ENCODE data around the gene NEDD4L. TPM values are rescaled to one million over a fixed set of nuclear protein-coding genes. Genes with fewer than 3 reads are reported as not detected.

The NEDD4L gene
- total RNA-seq, 1 donor from 2014 or later = 93.9 TPM

DNA sequence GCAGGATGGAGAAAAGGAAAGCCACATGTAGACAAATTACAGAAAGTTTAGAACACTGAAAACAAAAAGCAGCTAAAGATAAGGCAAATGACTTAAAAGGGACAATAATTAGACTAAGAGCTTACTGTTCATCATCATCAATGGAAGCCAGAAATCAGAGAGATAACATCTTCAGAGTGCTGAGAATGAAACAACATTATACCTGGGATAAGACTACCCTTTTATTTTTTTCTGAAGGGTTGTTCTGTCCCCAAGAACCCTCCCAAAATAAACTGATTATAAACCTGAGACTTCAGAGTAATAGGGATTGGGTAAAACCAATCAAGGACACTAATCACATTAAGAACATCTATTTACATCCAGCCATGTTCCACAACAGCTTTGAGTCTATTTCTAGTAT, 6.9 kb upstream of the NEDD4L start:
- Mint-ChIP-seq H3K4me3 (ENCODE audit: unreplicated experiment) (no peak overlapping the region), H3K9me3 (ENCODE audit: unreplicated experiment) (no peaks in the 10 kb centered on the region), H3K36me3 (ENCODE audit: low read depth, unreplicated experiment) (no peaks in the 10 kb centered on the region), H3K27ac (ENCODE audit: unreplicated experiment) (no peak overlapping the region), H3K4me1 (ENCODE audit: low read depth, unreplicated experiment) (no peaks in the 10 kb centered on the region), H3K27me3 (ENCODE audit: low read depth, unreplicated experiment) (peaks cover 4% of the 10 kb centered on the region)
- no peak overlapping the region for H3K9ac ChIP-seq (ENCODE audit: low read length)
- no peak overlapping the region for H2AFZ ChIP-seq (ENCODE audit: low read depth, low read length)
- H3K9me3 ChIP-seq (ENCODE audit: insufficient read depth, low read depth, low read length) = no peaks in the 10 kb centered on the region
- no peak overlapping the region for H3K4me3 ChIP-seq (ENCODE audit: insufficient read depth, low read depth, low read length)
- no peaks in the 10 kb centered on the region for H3K4me1 ChIP-seq (ENCODE audit: insufficient read depth, low read length)
- TF ChIP-seq, protein P1, sequence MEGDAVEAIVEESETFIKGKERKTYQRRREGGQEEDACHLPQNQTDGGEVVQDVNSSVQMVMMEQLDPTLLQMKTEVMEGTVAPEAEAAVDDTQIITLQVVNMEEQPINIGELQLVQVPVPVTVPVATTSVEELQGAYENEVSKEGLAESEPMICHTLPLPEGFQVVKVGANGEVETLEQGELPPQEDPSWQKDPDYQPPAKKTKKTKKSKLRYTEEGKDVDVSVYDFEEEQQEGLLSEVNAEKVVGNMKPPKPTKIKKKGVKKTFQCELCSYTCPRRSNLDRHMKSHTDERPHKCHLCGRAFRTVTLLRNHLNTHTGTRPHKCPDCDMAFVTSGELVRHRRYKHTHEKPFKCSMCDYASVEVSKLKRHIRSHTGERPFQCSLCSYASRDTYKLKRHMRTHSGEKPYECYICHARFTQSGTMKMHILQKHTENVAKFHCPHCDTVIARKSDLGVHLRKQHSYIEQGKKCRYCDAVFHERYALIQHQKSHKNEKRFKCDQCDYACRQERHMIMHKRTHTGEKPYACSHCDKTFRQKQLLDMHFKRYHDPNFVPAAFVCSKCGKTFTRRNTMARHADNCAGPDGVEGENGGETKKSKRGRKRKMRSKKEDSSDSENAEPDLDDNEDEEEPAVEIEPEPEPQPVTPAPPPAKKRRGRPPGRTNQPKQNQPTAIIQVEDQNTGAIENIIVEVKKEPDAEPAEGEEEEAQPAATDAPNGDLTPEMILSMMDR (IDR thresholded peaks at IDR 0.05; ENCODE audit: insufficient read depth, low read depth, low read length) = no peak
- TF ChIP-seq EZH2 (IDR thresholded peaks at IDR 0.05; ENCODE audit: insufficient read depth, low read length) = no peak
- no peak overlapping the region for H3K27ac ChIP-seq (ENCODE audit: low read depth, low read length)
- FAIRE-seq (peak; percentile 20), DNase-seq (ENCODE audit: low read depth) (no peak)
- no peaks in the 10 kb centered on the region for H3K79me2 ChIP-seq (ENCODE audit: insufficient read depth, low read length)
- H3K36me3 ChIP-seq (ENCODE audit: insufficient read depth, low read length) = no peaks in the 10 kb centered on the region
- H4K20me1 ChIP-seq (ENCODE audit: insufficient read depth, low read length) = no peaks in the 10 kb centered on the region
- no peak overlapping the region for H3K4me2 ChIP-seq (ENCODE audit: low read length)
- H3K27me3 ChIP-seq (ENCODE audit: insufficient read depth, low read length) = peaks cover 6% of the 10 kb centered on the region

DNA sequence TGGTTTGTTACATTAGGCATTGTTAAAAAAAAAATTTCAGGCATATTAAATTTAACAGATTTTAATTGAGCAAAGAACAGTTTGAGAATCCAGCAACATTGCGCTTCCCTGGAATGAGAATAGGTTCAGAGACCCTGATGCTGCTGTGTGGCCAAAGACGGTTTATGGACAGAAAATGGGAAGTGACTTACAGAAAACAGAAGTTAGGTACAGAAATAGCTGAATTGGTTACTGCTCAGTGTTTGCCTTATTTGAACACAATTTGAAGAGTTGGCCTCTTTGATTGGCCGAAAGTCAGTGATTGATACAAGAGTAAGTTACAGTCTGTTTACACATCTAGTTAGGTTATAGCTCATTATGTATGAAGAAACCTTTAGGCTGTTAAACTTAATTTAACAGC, 6.0 kb upstream of the NEDD4L start:
- H3K9me3 Mint-ChIP-seq (ENCODE audit: unreplicated experiment) = no peaks in the 10 kb centered on the region
- H3K4me1 ChIP-seq (ENCODE audit: insufficient read depth, low read length) = peaks cover 3% of the 10 kb centered on the region
- H3K36me3 ChIP-seq (ENCODE audit: insufficient read depth, low read length) = no peaks in the 10 kb centered on the region
- H2AFZ ChIP-seq (ENCODE audit: low read depth, low read length) = no peak overlapping the region
- H3K27ac ChIP-seq (ENCODE audit: low read depth, low read length) = no peak overlapping the region
- no peak for DNase-seq (ENCODE audit: low read depth)
- TF ChIP-seq EZH2 (IDR thresholded peaks at IDR 0.05; ENCODE audit: insufficient read depth, low read length) = no peak
- TF ChIP-seq, protein P1 (IDR thresholded peaks at IDR 0.05; ENCODE audit: insufficient read depth, low read depth, low read length) = no peak
- H3K4me2 ChIP-seq (ENCODE audit: low read length) = no peak overlapping the region
- H3K4me3 ChIP-seq (ENCODE audit: insufficient read depth, low read depth, low read length) = no peak overlapping the region
- H3K36me3 Mint-ChIP-seq (ENCODE audit: low read depth, unreplicated experiment) = no peaks in the 10 kb centered on the region
- H3K9me3 ChIP-seq (ENCODE audit: insufficient read depth, low read depth, low read length) = no peaks in the 10 kb centered on the region
- H3K79me2 ChIP-seq (ENCODE audit: insufficient read depth, low read length) = no peaks in the 10 kb centered on the region
- H4K20me1 ChIP-seq (ENCODE audit: insufficient read depth, low read length) = no peaks in the 10 kb centered on the region
- H3K4me1 Mint-ChIP-seq (ENCODE audit: low read depth, unreplicated experiment) = no peaks in the 10 kb centered on the region
- H3K9ac ChIP-seq (ENCODE audit: low read length) = no peak overlapping the region
- no peak overlapping the region for H3K27ac Mint-ChIP-seq (ENCODE audit: unreplicated experiment)
- H3K27me3 ChIP-seq (ENCODE audit: insufficient read depth, low read length) = peaks cover 4% of the 10 kb centered on the region
- peaks cover 7% of the 10 kb centered on the region for H3K27me3 Mint-ChIP-seq (ENCODE audit: low read depth, unreplicated experiment)
- no peak for FAIRE-seq
- no peak overlapping the region for H3K4me3 Mint-ChIP-seq (ENCODE audit: unreplicated experiment)

DNA sequence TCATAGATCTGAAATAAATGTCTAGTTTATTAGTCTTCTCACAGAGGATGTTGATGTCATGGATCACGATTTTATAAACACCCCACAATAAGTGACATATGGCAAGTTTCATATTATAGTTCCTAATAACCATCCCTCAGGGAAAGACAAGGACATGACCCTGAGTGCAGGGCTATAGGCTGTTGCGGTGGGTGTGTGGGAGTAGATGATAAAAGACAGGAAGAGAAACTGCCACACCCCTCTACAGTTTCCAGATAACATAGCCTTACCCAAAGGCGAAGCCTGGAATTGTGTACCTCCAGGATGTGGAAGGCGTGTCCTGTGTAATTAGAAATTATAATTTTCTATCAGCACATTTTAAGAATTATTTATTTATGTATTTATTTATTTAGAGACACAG, 2.4 kb upstream of the NEDD4L start:
- no peaks in the 10 kb centered on the region for H3K27me3 ChIP-seq (ENCODE audit: insufficient read depth, low read length)
- H3K27me3 Mint-ChIP-seq (ENCODE audit: low read depth, unreplicated experiment) = peaks cover 3% of the 10 kb centered on the region
- FAIRE-seq (no peak), DNase-seq (ENCODE audit: low read depth) (no peak)
- H3K4me2 ChIP-seq (ENCODE audit: low read length) = no peak overlapping the region
- no peaks in the 10 kb centered on the region for H3K9me3 Mint-ChIP-seq (ENCODE audit: unreplicated experiment)
- peaks cover 1% of the 10 kb centered on the region for H3K36me3 Mint-ChIP-seq (ENCODE audit: low read depth, unreplicated experiment)
- peaks cover 10% of the 10 kb centered on the region for H3K4me1 Mint-ChIP-seq (ENCODE audit: low read depth, unreplicated experiment)
- TF ChIP-seq EZH2 (IDR thresholded peaks at IDR 0.05; ENCODE audit: insufficient read depth, low read length) = no peak
- H3K9me3 ChIP-seq (ENCODE audit: insufficient read depth, low read depth, low read length) = no peaks in the 10 kb centered on the region
- no peaks in the 10 kb centered on the region for H4K20me1 ChIP-seq (ENCODE audit: insufficient read depth, low read length)
- no peak overlapping the region for H3K27ac Mint-ChIP-seq (ENCODE audit: unreplicated experiment)
- H3K27ac ChIP-seq (ENCODE audit: low read depth, low read length) = no peak overlapping the region
- no peak overlapping the region for H3K9ac ChIP-seq (ENCODE audit: low read length)
- peak overlapping the region; percentile 35 for H3K4me3 Mint-ChIP-seq (ENCODE audit: unreplicated experiment)
- no peak overlapping the region for H3K4me3 ChIP-seq (ENCODE audit: insufficient read depth, low read depth, low read length)
- no peak overlapping the region for H2AFZ ChIP-seq (ENCODE audit: low read depth, low read length)
- no peaks in the 10 kb centered on the region for H3K36me3 ChIP-seq (ENCODE audit: insufficient read depth, low read length)
- H3K4me1 ChIP-seq (ENCODE audit: insufficient read depth, low read length) = peaks cover 23% of the 10 kb centered on the region
- no peaks in the 10 kb centered on the region for H3K79me2 ChIP-seq (ENCODE audit: insufficient read depth, low read length)
